Glutamatergic neuron (in vitro differentiated cells): Measurements from ENCODE around the gene ZNF580. TPM values are rescaled to one million over a fixed set of nuclear protein-coding genes. Genes with fewer than 3 reads are reported as not detected.

Experiments
- DNase-seq: peaks from one replicate; pipeline ENCODE4 v3.0.0; 2022
- H3K27ac Mint-ChIP-seq: one replicate; pipeline ENCODE4 v1.8.0; 2020; ENCODE audit warnings: mild to moderate bottlenecking, mixed read lengths, inconsistent platforms; ENCODE audit not compliant: unreplicated experiment
- H3K27me3 Mint-ChIP-seq: one replicate; pipeline ENCODE4 v1.8.0; 2020; ENCODE audit warnings: mild to moderate bottlenecking, moderate library complexity, mixed read lengths, inconsistent platforms; ENCODE audit not compliant: unreplicated experiment
- H3K36me3 Mint-ChIP-seq: one replicate; pipeline ENCODE4 v1.8.0; 2020; ENCODE audit warnings: mild to moderate bottlenecking, mixed read lengths, inconsistent platforms; ENCODE audit not compliant: unreplicated experiment
- H3K4me1 Mint-ChIP-seq: one replicate; pipeline ENCODE4 v1.8.0; 2020; ENCODE audit warnings: mild to moderate bottlenecking, low read depth, mixed read lengths, inconsistent platforms; ENCODE audit not compliant: unreplicated experiment
- H3K4me3 Mint-ChIP-seq: one replicate; pipeline ENCODE4 v1.8.0; 2020; ENCODE audit warnings: mild to moderate bottlenecking, mixed read lengths, inconsistent platforms; ENCODE audit not compliant: unreplicated experiment
- H3K9me3 Mint-ChIP-seq: one replicate; pipeline ENCODE4 v1.8.0; 2020; ENCODE audit warnings: mild to moderate bottlenecking, moderate library complexity, mixed read lengths, inconsistent platforms; ENCODE audit not compliant: unreplicated experiment
- total RNA-seq: library from RNA; stranded (reverse); fragmentation: NEBNext Ultra II Directional; extraction: Animal tissue kit (Norgen Biotek cat#: 25700); gene quantifications from one replicate; pipeline ENCODE4 v1.2.1, GENCODE V29; 2021; ENCODE audit not compliant: unreplicated experiment
- TF ChIP-seq, protein P1 (sequence below): fragments of 200-600 bp; sonication (generic); IDR thresholded peaks from one replicate; pipeline ENCODE4 v1.5.0; 2021; ENCODE audit not compliant: partially characterized antibody, unreplicated experiment

The ZNF580 gene
- total RNA-seq, 1 donor from 2014 or later, result 43.6 TPM

DNA sequence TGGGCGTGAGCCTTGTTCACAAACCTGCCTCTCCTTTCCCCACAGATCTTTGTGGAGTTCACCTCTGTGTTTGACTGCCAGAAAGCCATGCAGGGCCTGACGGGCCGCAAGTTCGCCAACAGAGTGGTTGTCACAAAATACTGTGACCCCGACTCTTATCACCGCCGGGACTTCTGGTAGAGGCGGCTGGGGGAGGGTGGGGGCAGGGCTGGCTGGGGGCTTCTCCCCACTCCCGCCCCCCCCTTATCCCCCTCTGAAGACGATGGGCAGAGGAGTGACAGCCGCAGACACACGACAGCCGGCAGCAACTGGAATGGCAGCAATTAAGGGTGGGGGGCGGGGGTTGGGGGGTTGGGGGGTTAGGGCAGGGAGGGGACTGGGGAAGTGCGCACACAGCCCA, 33.1 kb downstream of the ZNF580 start:
- TF ChIP-seq, protein P1, sequence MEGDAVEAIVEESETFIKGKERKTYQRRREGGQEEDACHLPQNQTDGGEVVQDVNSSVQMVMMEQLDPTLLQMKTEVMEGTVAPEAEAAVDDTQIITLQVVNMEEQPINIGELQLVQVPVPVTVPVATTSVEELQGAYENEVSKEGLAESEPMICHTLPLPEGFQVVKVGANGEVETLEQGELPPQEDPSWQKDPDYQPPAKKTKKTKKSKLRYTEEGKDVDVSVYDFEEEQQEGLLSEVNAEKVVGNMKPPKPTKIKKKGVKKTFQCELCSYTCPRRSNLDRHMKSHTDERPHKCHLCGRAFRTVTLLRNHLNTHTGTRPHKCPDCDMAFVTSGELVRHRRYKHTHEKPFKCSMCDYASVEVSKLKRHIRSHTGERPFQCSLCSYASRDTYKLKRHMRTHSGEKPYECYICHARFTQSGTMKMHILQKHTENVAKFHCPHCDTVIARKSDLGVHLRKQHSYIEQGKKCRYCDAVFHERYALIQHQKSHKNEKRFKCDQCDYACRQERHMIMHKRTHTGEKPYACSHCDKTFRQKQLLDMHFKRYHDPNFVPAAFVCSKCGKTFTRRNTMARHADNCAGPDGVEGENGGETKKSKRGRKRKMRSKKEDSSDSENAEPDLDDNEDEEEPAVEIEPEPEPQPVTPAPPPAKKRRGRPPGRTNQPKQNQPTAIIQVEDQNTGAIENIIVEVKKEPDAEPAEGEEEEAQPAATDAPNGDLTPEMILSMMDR, result no peak
- Mint-ChIP-seq H3K4me3 (peak overlapping the region; percentile 2), H3K27me3 (peaks cover 18% of the 10 kb centered on the region), H3K36me3 (no peaks in the 10 kb centered on the region), H3K9me3 (peaks cover 24% of the 10 kb centered on the region), H3K27ac (peak overlapping the region; percentile 22), H3K4me1 (peaks cover 20% of the 10 kb centered on the region)
- DNase-seq, result no peak

DNA sequence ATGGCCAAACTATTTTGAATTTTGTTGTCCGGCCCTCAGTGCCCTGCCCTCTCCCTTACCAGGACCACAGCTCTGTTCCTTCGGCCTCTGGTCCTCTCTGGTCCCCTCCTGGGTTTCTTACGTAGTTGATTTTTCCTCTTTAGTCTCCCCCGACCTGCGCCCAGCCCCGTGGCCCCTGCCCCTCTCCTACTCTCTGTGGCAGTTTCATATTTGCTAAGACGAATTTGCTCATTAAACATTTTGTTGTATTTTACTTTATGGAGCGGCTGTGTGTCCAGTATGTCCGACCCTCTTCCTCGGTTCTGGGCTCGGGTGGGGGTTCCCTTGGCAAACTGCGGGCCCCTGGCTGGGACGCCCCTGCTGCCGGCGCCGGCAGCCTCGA, 33.6 kb downstream of the ZNF580 start:
- peaks cover 20% of the 10 kb centered on the region for H3K4me1 Mint-ChIP-seq
- H3K27me3 Mint-ChIP-seq, result peaks cover 18% of the 10 kb centered on the region
- H3K36me3 Mint-ChIP-seq, result no peaks in the 10 kb centered on the region
- H3K27ac Mint-ChIP-seq, result peak overlapping the region; percentile 72
- peaks cover 24% of the 10 kb centered on the region for H3K9me3 Mint-ChIP-seq
- TF ChIP-seq, protein P1, result no peak
- H3K4me3 Mint-ChIP-seq, result peak overlapping the region; percentile 83
- no peak for DNase-seq

DNA sequence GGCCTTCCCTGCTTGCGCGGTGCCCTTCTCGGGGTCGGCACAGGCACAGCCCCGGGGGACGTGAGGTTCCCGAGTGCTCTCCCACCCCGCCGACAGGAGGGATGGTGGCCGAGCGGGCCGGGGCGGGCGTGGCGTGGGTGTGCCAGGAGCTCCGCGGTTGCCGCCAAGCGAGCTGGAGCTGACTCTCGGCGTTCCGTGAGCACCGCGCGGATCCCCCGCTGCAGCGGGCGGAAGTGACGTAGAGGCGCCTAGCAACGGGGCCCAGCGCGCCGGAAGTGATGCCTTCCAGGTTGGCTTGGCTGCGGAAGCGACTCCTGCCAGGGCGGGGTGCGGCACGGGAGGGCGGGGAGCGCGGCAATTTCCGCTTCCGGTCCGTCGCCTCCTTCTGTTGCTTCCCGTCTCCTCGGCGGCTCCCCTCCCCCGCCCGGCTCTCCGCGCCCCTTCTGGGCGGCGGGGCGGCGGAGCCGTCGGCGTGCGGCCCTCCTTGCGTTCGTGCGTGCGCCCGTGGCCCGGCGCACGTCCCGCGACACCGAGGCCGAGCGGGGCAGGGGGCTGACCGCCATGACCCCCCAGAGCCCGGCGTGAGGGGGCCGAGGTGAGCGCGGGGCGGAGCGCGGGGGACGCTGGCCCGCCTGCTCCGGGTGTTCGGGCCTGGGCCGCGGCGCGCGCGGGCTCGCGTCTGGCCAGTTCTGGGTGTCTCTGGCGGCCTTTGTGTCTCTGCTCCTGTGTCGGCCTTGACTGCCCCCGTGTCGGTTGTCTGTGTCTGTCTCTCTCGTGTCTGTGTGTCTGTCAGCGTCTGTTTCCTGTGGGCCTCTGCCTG, 34.2 kb downstream of the ZNF580 start, which contains the start of gene EPN1:
TSS of gene EPN1 (plus strand) at position 386 of the 820 bp plus-strand sequence. CDS start 3,402 bp downstream, outside the sequence.
- Mint-ChIP-seq H3K4me1 (peaks cover 20% of the 10 kb centered on the region), H3K9me3 (peaks cover 24% of the 10 kb centered on the region), H3K27me3 (peaks cover 18% of the 10 kb centered on the region), H3K36me3 (no peaks in the 10 kb centered on the region), H3K27ac (peak within 1 kb of the TSS; percentile 96), H3K4me3 (peak within 1 kb of the TSS; percentile 98)
- TF ChIP-seq, protein P1, result no peak
- peak; percentile 99 for DNase-seq

DNA sequence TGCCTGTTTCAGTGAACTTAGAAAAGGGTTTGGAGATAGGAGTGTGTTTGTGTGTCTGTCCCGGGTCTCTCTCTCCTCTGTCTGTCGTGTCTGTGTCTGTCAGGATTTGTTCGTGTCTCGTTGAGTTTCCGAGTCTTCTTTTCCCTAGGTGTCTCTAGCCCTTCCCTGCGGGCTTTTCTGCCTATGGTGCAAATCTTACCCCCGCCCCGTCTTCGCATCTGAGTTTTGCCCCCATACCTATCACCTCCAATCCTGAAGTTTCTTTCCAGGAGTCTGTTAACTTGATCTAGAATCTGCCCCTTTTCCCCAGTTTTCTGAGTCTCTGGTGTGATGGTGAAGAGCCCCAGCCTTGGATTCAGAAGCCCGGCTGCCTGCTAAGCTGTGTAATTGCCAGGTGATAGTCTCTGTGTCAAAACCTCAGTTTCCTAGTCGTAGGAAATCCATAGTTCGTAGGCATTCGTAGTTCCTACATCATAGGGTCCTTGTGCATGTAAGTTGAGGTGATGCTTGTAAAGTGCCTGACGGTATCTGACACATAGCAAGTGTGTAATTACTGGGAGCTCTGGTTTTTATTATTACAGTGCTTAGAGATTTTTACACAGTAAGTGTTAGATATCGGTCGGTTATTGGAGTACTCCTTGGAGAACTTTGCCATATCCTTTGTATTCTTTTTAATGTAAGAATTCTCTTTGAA, 35.0 kb downstream of the ZNF580 start:
- H3K27ac Mint-ChIP-seq, result peak overlapping the region; percentile 96
- H3K4me1 Mint-ChIP-seq, result peaks cover 18% of the 10 kb centered on the region
- peak overlapping the region; percentile 98 for H3K4me3 Mint-ChIP-seq
- peaks cover 18% of the 10 kb centered on the region for H3K9me3 Mint-ChIP-seq
- no peaks in the 10 kb centered on the region for H3K36me3 Mint-ChIP-seq
- TF ChIP-seq, protein P1, result no peak
- no peak for DNase-seq
- peaks cover 13% of the 10 kb centered on the region for H3K27me3 Mint-ChIP-seq
